Thoracic aorta (tissue), 2 donors: Measurements from ENCODE around the gene ZKSCAN2. TPM values are rescaled to one million over a fixed set of nuclear protein-coding genes. Genes with fewer than 3 reads are reported as not detected.

Experiments used
- ATAC-seq: fragments of 150-250 bp; one replicate; pipeline ENCODE4 v1.8.0; 2017; ENCODE audit warnings: low read depth; ENCODE audit not compliant: insufficient number of reproducible peaks, low FRiP score
- DNase-seq: peaks from one replicate; pipeline ENCODE4 v3.0.0-alpha.2; 2020; ENCODE audit warnings: low spot score
- H3K27ac ChIP-seq, 2 donors: fragments of 200-600 bp; sonication (generic); 1 replicate in 1 of 2; 2 replicates in 1 of 2; pipeline ENCODE4 v1.5.1; 2016; ENCODE audit warnings: mild to moderate bottlenecking in 2 of 2, moderate library complexity in 2 of 2
- H3K27me3 ChIP-seq: fragments of 200-600 bp; sonication (generic); replicated peaks from 2 replicates; pipeline ENCODE4 v1.6.0; 2016; ENCODE audit warnings: mild to moderate bottlenecking; ENCODE audit not compliant: insufficient read depth
- H3K36me3 ChIP-seq: fragments of 200-600 bp; sonication (generic); one replicate; pipeline ENCODE4 v1.5.1; 2016
- H3K4me1 ChIP-seq, 2 donors: fragments of 200-600 bp; sonication (generic); 1 replicate in 1 of 2; 2 replicates in 1 of 2; pipeline versions ENCODE4 v1.5.1 to v1.6.0; 2016; ENCODE audit warnings: low read depth in 2 of 2, mild to moderate bottlenecking in 1 of 2; ENCODE audit not compliant: control insufficient read depth in 1 of 2
- H3K4me3 ChIP-seq: fragments of 200-600 bp; sonication (generic); 2 replicates; pipeline ENCODE4 v1.5.1; 2016; ENCODE audit warnings: mild to moderate bottlenecking
- H3K9me3 ChIP-seq: fragments of 200-600 bp; sonication (generic); 2 replicates; pipeline ENCODE4 v1.5.1; 2016
- total RNA-seq, 2 donors: library from RNA; depleted of rRNA; stranded (reverse); fragments of >200 nt; gene quantifications; one replicate each; pipeline versions ENCODE4 v1.1.0 to v1.2.3, GENCODE V29; 2016
- TF ChIP-seq, protein P1 (sequence below): fragments of 200-600 bp; sonication (generic); IDR thresholded peaks from one replicate; pipeline ENCODE4 v1.5.1; 2019; ENCODE audit warnings: antibody characterized with exemption

ZKSCAN2 gene
- total RNA-seq, 2 donors from 2014 or later = 4.1 to 5.0 TPM

DNA sequence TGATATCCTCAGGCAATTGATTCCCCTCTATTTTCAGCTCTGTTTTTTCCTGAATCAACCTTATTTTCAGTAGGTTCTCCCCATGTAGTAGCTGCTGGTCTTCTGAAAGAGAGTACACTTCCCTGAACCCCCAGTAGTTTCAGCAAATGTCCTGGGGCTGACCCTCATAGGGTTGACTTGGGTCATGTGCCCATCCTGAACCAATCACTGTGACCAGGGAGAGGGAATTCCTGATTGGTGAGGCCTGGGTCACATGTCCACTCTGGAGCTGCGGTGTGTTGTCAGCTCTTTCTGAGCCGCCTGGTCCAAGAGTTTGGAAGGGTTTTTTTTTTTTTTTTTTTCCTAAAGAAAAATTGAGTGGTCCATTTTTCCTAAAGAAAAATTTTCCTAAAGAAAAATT lies 8.3 kb upstream of the ZKSCAN2 start:
- DNase-seq (no peak), ATAC-seq (no peak)
- Histone ChIP-seq H3K36me3 (no peaks in the 10 kb centered on the region), H3K27me3 (no peaks in the 10 kb centered on the region), H3K27ac (no peak overlapping the region), H3K4me1 (no peaks in the 10 kb centered on the region), H3K4me3 (no peak overlapping the region), H3K9me3 (no peaks in the 10 kb centered on the region)
- TF ChIP-seq, protein P1, sequence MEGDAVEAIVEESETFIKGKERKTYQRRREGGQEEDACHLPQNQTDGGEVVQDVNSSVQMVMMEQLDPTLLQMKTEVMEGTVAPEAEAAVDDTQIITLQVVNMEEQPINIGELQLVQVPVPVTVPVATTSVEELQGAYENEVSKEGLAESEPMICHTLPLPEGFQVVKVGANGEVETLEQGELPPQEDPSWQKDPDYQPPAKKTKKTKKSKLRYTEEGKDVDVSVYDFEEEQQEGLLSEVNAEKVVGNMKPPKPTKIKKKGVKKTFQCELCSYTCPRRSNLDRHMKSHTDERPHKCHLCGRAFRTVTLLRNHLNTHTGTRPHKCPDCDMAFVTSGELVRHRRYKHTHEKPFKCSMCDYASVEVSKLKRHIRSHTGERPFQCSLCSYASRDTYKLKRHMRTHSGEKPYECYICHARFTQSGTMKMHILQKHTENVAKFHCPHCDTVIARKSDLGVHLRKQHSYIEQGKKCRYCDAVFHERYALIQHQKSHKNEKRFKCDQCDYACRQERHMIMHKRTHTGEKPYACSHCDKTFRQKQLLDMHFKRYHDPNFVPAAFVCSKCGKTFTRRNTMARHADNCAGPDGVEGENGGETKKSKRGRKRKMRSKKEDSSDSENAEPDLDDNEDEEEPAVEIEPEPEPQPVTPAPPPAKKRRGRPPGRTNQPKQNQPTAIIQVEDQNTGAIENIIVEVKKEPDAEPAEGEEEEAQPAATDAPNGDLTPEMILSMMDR = no peak

DNA sequence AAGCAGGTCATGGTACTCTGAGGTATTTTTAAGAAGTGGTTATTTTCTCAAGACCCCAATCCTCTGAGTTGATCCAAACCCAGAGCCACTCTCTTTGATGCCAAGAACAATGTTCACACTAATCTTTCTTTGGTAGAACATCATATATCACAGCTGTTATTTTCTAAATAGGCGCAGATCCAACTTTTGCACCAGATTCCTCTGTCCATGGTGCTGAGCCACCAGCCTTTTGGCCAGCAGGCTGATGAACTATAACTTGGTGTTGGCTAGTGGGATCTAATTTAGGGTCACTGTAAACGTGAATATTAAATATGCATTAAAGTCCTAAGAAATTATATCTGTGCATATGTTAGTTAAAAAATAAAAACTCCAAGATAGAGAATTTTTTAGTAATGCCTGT lies 7.0 kb upstream of the ZKSCAN2 start:
- no peak for DNase-seq
- H3K27ac ChIP-seq = no peak overlapping the region
- TF ChIP-seq, protein P1 = no peak
- no peaks in the 10 kb centered on the region for H3K27me3 ChIP-seq
- H3K36me3 ChIP-seq = no peaks in the 10 kb centered on the region
- no peaks in the 10 kb centered on the region for H3K9me3 ChIP-seq
- no peak for ATAC-seq
- H3K4me3 ChIP-seq = no peak overlapping the region
- no peaks in the 10 kb centered on the region for H3K4me1 ChIP-seq

DNA sequence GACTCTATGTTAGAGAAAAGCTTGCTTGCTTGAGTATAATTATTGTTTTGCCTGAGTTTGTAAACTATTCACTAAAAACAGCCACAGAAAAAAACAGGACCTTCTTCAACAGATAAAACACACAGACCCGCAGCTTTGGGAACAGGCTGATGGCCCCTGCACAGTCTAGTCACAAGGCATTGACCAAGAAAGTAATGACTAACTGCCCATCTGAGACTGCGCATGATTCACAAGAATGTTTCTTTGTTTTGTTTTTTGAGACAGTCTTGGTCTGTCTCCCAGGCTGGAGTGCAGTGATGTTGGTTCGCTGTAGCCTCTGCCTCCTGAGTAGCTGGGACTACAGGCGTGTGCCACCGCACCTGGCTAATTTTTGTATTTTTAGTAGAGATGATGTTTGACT lies 2.8 kb upstream of the ZKSCAN2 start:
- no peaks in the 10 kb centered on the region for H3K9me3 ChIP-seq
- ATAC-seq (no peak), DNase-seq (no peak)
- TF ChIP-seq, protein P1 = no peak
- H3K27ac ChIP-seq = no peak overlapping the region
- H3K36me3 ChIP-seq = no peaks in the 10 kb centered on the region
- no peaks in the 10 kb centered on the region for H3K27me3 ChIP-seq
- no peak overlapping the region for H3K4me3 ChIP-seq
- H3K4me1 ChIP-seq = peaks cover 0 to 29% of the 10 kb centered on the region in 2 donors

DNA sequence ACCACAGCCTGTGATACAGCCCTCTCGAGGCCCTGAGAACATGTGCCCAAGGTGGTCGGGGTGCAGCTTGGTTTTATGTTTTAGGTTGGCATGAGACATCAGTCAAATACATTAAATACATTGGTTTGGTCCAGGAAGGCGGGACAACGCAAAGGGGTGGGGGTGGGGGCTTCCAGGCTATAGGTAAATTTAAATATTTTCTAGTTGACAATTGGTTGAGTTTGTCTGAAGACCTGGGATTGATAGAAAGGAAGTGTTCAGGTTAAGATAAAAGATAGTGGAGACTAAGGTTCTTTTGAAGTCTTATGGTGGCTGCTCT lies 1.2 kb upstream of the ZKSCAN2 start:
- Histone ChIP-seq H3K36me3 (peaks cover 3% of the 10 kb centered on the region), H3K9me3 (no peaks in the 10 kb centered on the region), H3K27me3 (no peaks in the 10 kb centered on the region), H3K4me3 (peak overlapping the region; percentile 93), H3K27ac (peak overlapping the region in 1 of 2 donors; percentile 98), H3K4me1 (peaks cover 0 to 32% of the 10 kb centered on the region in 2 donors)
- no peak for ATAC-seq
- TF ChIP-seq, protein P1 = no peak
- DNase-seq = no peak

DNA sequence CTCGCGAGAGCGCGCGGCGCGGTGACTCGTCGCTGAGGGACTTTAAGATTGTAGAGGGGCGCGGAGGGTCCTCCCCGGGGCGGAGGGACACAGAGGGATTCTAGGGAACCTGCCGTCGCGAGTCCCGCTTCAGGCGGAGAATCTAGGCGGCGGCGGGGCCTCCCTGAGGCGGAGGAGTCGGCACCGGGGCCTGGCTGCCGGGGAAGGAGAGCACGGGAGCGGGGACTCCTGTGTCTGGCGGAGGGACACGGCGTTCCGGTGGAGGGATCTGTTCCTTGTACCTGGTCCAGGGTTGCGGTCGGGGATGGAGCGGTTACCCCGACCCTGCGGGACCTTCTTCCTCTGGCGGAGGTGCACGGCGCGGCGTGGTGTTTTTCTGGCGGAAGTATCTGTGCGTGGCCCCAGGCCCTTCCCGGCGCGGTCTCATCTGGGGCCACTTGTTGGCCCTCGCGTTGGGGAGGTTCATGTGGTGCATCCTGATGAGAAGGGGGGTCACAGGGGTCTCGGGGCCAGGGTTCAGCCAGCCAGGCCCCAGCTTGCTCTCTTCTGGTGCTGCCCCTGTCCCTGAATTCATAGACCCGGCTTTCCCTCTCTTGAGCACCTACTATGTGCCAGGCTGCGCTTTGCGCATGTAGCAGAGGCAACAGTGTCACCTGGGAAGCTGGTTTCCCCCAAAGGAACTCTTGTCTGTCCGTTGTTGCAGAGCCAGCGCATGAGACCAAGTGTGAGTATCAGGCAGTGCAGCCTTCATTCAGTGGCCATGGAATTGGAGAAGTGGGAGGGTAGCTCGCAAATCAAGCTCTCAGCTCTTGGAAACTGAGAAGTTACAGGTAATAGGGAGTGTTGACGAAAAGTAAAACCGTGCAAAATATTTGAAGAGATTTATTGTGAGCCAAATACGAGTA lies 563 bp upstream of the ZKSCAN2 start:
- Histone ChIP-seq H3K36me3 (peaks cover 3% of the 10 kb centered on the region), H3K4me1 (peaks cover 0 to 32% of the 10 kb centered on the region in 2 donors), H3K9me3 (no peaks in the 10 kb centered on the region), H3K27me3 (no peaks in the 10 kb centered on the region), H3K4me3 (peak overlapping the region; percentile 93), H3K27ac (peak overlapping the region; percentile 96 to 98)
- TF ChIP-seq, protein P1 = peak; percentile 12
- ATAC-seq (peak; percentile 18), DNase-seq (peak; percentile 27)
